Neural progenitor cell (in vitro differentiated cells): Measurements from ENCODE around the gene MRPS27.

Source experiments
- CTCF ChIP-seq: fragments of 200-600 bp; sonication (generic); IDR thresholded peaks from 2 replicates; pipeline ENCODE4 v1.5.1; 2017; ENCODE audit warnings: antibody characterized with exemption, mild to moderate bottlenecking
- EZH2 ChIP-seq: fragments of 200-600 bp; sonication (generic); IDR thresholded peaks from 2 replicates; pipeline ENCODE4 v1.6.1; 2017; ENCODE audit warnings: antibody characterized with exemption, mild to moderate bottlenecking, moderate library complexity
- EZH2phosphoT487 ChIP-seq: fragments of 200-600 bp; sonication (generic); IDR thresholded peaks from 2 replicates; pipeline ENCODE4 v1.6.1; 2017; ENCODE audit warnings: antibody characterized with exemption

- no peak for TF ChIP-seq CTCF
- no peak for TF ChIP-seq EZH2
- TF ChIP-seq EZH2phosphoT487 = no peak
Observed at GRCh38 chr5:72268260-72268659, 51.8 kb downstream of the MRPS27 start.
